NT2/D1 (cell line): ENCODE results near the gene C5orf22.

Experiments used
- DNase-seq: peaks from one replicate; pipeline ENCODE4 v3.0.0-alpha.2; 2011; ENCODE audit warnings: low read depth, low spot score
- H3K27me3 ChIP-seq: 2 replicates; pipeline ENCODE4 v1.6.0; 2011; ENCODE audit warnings: mild to moderate bottlenecking; ENCODE audit not compliant: insufficient read length, insufficient read depth
- H3K36me3 ChIP-seq: 2 replicates; pipeline ENCODE4 v1.6.1; 2011; ENCODE audit warnings: mild to moderate bottlenecking, low read length, mixed read lengths; ENCODE audit not compliant: insufficient read depth, insufficient read length
- H3K4me1 ChIP-seq: 2 replicates; pipeline ENCODE4 v1.5.1; 2011; ENCODE audit not compliant: insufficient read depth, insufficient read length
- H3K4me3 ChIP-seq: 2 replicates; pipeline ENCODE4 v1.5.1; 2011; ENCODE audit warnings: low read depth; ENCODE audit not compliant: insufficient read length
- H3K9ac ChIP-seq: 2 replicates; pipeline ENCODE4 v1.6.0; 2011; ENCODE audit warnings: low read depth; ENCODE audit not compliant: insufficient read length
- H3K9me3 ChIP-seq: 2 replicates; pipeline ENCODE4 v1.5.1; 2011; ENCODE audit warnings: mild to moderate bottlenecking, low read length; ENCODE audit not compliant: insufficient read depth
- SUZ12 ChIP-seq: IDR thresholded peaks from 2 replicates; pipeline ENCODE4 v1.6.1; 2011; ENCODE audit not compliant: insufficient read length, insufficient read depth; ENCODE audit errors: extremely low read depth
- YY1 ChIP-seq: IDR thresholded peaks from 2 replicates; pipeline ENCODE4 v1.6.1; 2011; ENCODE audit not compliant: insufficient read length, insufficient read depth
- ZNF274 ChIP-seq: IDR thresholded peaks from 2 replicates; pipeline ENCODE4 v1.6.1; 2011; ENCODE audit warnings: mild to moderate bottlenecking, low read depth, low read length

C5orf22 gene

DNA sequence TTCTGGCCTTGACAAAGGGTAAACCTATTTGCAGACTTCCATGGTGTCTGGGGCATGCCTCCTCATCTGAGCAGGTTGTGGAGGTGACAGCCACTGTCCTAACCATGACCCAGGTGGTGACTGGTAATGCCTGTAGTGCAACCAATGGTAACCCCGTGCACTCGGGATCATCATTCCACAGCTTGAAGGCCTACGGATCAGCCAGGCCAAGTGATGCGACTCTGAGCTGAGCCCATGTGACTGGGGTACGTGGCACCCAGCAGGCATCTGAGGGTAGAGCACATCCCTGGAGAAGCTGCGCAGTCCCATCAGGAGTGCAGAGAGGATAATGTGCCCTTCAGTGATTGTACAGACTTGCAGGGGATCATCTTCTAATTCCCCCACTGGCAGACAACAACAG lies 35.2 kb upstream of the C5orf22 start:
- H3K4me1 ChIP-seq = no peaks in the 10 kb centered on the region
- no peaks in the 10 kb centered on the region for H3K9me3 ChIP-seq
- H3K4me3 ChIP-seq = no peak overlapping the region
- H3K9ac ChIP-seq = no peak overlapping the region
- DNase-seq = no peak
- TF ChIP-seq YY1 = no peak
- TF ChIP-seq SUZ12 = no peak
- no peak for TF ChIP-seq ZNF274
- H3K27me3 ChIP-seq = no peaks in the 10 kb centered on the region
- H3K36me3 ChIP-seq = peaks cover 89% of the 10 kb centered on the region

GRCh38 chr5:31500256-31500655 lies 31.8 kb upstream of the C5orf22 start:
- no peaks in the 10 kb centered on the region for H3K9me3 ChIP-seq
- H3K4me3 ChIP-seq = no peak overlapping the region
- no peaks in the 10 kb centered on the region for H3K27me3 ChIP-seq
- H3K4me1 ChIP-seq = no peaks in the 10 kb centered on the region
- DNase-seq = no peak
- H3K9ac ChIP-seq = no peak overlapping the region
- no peak for TF ChIP-seq SUZ12
- no peak for TF ChIP-seq YY1
- no peak for TF ChIP-seq ZNF274
- peaks cover 90% of the 10 kb centered on the region for H3K36me3 ChIP-seq

GRCh38 chr5:31502506-31502905 lies 29.6 kb upstream of the C5orf22 start:
- Histone ChIP-seq H3K4me3 (no peak overlapping the region), H3K27me3 (no peaks in the 10 kb centered on the region), H3K4me1 (no peaks in the 10 kb centered on the region), H3K9ac (no peak overlapping the region), H3K36me3 (peaks cover 74% of the 10 kb centered on the region), H3K9me3 (no peaks in the 10 kb centered on the region)
- TF ChIP-seq ZNF274 (no peak), YY1 (no peak), SUZ12 (no peak)
- no peak for DNase-seq

- Histone ChIP-seq H3K9me3 (no peaks in the 10 kb centered on the region), H3K27me3 (no peaks in the 10 kb centered on the region), H3K4me1 (no peaks in the 10 kb centered on the region), H3K36me3 (peaks cover 75% of the 10 kb centered on the region), H3K9ac (no peak overlapping the region), H3K4me3 (no peak overlapping the region)
- no peak for DNase-seq
- no peak for TF ChIP-seq SUZ12
- no peak for TF ChIP-seq YY1
- TF ChIP-seq ZNF274 = no peak
Measured at GRCh38 chr5:31504529-31504928, 27.6 kb upstream of the C5orf22 start.

GRCh38 chr5:31511305-31511704 lies 20.8 kb upstream of the C5orf22 start:
- Histone ChIP-seq H3K9ac (no peak overlapping the region), H3K9me3 (no peaks in the 10 kb centered on the region), H3K36me3 (peaks cover 80% of the 10 kb centered on the region), H3K27me3 (no peaks in the 10 kb centered on the region), H3K4me3 (no peak overlapping the region), H3K4me1 (no peaks in the 10 kb centered on the region)
- DNase-seq = no peak
- TF ChIP-seq YY1 (no peak), ZNF274 (no peak)

- TF ChIP-seq ZNF274 (no peak), YY1 (no peak), SUZ12 (no peak)
- no peaks in the 10 kb centered on the region for H3K4me1 ChIP-seq
- no peak overlapping the region for H3K9ac ChIP-seq
- DNase-seq = no peak
- H3K36me3 ChIP-seq = peaks cover 56% of the 10 kb centered on the region
- no peak overlapping the region for H3K4me3 ChIP-seq
- no peaks in the 10 kb centered on the region for H3K27me3 ChIP-seq
- H3K9me3 ChIP-seq = no peaks in the 10 kb centered on the region
Measured at GRCh38 chr5:31516802-31517201, 15.3 kb upstream of the C5orf22 start.

DNA sequence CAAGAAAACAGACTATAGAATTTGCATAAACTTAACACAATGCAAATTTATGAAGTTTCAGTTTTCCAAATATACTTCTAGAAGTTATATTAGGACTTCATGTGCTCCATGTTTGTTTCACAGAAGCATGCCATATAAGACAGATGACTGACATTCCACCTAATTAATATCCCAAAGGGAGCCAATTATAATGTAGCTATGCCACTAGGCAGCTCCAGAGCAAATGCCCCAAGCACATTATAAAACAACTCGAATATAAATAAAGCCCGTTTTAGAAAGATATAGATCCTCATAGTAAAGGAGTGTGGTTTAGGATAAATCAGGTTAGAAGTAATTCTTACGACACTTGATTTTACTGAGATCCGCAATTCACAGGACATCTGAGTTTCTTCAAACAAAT lies 9.1 kb upstream of the C5orf22 start:
- peaks cover 59% of the 10 kb centered on the region for H3K36me3 ChIP-seq
- DNase-seq = no peak
- no peak overlapping the region for H3K9ac ChIP-seq
- no peak overlapping the region for H3K4me3 ChIP-seq
- H3K4me1 ChIP-seq = no peaks in the 10 kb centered on the region
- TF ChIP-seq YY1 (no peak), SUZ12 (no peak), ZNF274 (no peak)
- no peaks in the 10 kb centered on the region for H3K27me3 ChIP-seq
- H3K9me3 ChIP-seq = no peaks in the 10 kb centered on the region
